NCI-H187 treated with DMSO at 0.1 percent for 48 hours (cell line): Measurements from ENCODE around the gene UBAP1.
A peak's percentile ranks its signal among the peaks of the same experiment; 100 is the strongest.
"Not testable (repeated sequence)": the region's sequence is repeated elsewhere in the genome, so short reads cannot be mapped to it uniquely, and the experiment has no call there.

Source experiments
- DNase-seq: peaks from one replicate; lab custom pipeline; 2025; lab: John Stamatoyannopoulos, UW

Gene UBAP1

DNA sequence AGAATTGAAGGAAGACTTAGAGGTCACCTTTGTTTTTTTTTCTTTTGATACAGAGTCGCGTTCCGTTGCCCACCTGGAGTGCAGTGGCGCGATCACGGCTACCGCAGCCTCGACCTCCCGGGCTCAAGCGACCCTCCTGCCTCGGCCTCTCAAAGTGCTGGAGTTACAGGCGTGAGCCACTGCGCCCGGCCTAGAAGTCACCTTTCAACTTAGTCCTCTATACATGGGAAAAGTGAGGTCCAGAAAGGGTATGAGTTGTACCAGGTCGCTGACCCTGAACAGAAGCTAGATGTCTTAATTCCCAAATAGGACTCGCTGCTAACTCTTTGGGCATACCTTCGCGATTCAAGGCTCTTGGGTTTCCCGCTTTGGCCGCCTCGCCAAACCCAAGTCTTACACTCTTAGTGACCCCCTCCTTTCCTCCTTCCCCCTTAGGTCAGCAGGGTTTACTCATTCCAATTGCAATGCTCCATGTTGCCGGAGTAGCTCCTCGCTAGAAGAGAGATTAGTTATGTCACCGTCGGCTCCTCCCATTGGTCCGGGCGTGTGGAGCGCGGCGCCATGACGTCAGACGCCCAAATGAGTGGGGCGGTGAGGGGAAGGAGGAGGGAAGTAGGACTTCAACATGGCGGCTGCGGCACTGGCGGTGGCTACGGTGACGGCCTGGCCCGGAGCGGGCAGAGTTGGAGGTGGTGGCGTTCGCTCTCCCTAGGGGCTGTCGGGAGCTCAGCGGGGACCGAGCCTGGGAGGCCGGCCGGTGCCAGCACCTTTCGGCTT, at the start of gene UBAP1:
Gene UBAP1, plus strand, starts transcription at position 608 of the 777 bp plus-strand sequence. CDS start 41,872 bp downstream, outside the sequence.
- DNase-seq, result peak; percentile 68

DNA sequence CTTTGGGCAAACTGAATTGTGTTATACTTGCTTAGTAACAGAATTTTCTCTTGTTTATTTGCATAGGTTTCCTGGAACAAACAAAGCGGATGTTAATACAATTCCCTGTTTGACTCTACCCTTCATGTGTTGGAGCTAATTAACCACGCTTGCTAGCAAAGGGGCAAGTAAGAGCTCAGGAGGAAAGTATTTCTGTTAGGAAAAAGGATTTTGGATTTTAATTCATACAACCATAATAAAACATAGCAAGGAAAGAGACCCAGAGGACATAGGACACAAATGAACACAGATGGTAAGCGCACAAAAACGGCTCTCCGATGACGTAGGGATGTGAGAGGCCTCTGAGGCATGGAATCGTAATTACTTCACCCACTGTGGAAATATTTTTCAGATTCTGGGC, 47.3 kb upstream of the UBAP1 start:
- DNase-seq, result no peak

- DNase-seq, result no peak
Measured at GRCh38 chr9:34133436-34133949, 45.4 kb upstream of the UBAP1 start.

- no peak for DNase-seq
Measured at GRCh38 chr9:34134521-34134920, 44.3 kb upstream of the UBAP1 start.

DNA sequence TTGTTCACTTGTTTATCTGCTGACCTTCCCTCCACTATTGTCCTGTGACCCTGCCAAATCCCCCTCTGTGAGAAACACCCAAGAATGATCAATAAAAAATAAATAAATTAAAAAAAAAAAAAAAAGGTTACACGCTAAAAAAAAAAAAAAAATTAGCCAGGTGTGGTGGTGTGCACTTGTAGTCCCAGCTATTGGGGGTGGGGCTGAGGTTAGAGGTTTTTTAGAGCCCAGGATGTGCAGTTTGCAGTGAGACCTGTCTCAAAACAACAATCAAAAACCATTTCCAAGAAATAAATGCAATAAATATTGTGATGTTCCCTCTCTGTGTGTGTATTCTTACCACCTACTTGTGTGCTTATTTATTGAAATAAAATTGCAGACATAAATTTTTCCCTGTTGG, 40.2 kb upstream of the UBAP1 start:
- not testable (repeated sequence) for DNase-seq

GRCh38 chr9:34139477-34140146, 39.2 kb upstream of the UBAP1 start:
- no peak for DNase-seq

GRCh38 chr9:34140853-34141252, 38.0 kb upstream of the UBAP1 start:
- DNase-seq, result no peak

DNA sequence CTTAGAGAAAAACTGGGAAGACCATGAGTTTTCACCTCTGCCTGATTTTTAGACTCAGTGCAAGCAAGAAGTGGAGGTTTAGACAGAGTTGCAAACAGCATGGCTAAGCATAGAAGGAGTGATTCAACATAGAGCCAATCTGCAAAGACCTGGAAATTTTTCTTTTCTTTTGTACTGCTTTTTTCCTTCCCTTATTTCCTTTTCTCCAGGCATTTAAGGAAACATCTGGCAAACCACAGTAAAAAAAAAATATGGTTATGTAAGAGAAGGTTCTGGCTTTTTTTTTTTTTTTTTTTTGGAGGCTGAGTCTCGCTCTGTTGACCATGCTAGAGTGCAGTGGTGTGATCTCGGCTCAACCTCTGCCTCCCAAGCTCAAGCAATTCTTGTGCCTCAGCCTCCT, 35.7 kb upstream of the UBAP1 start:
- no peak for DNase-seq

DNA sequence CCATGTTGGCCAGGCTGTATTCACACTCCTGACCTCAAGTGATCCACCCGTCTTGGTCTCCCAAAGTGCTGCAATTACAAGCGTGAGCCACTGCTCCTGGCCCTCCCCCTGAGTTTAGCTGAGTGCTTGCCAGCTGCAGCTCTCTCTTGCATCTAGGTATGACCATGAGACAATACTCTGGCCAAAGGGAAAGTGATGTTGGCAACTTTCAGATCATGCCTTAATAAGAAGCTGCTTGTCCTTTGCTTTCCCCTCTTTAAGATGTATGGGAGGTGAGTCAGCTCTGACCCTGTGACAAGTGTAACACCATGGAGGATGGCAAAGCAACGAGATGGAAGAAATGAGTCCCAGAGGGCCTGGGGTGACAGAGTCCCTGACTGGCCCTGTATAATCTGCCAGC, 33.7 kb upstream of the UBAP1 start:
- DNase-seq, result no peak

GRCh38 chr9:34151398-34151797, 27.4 kb upstream of the UBAP1 start:
- no peak for DNase-seq

DNA sequence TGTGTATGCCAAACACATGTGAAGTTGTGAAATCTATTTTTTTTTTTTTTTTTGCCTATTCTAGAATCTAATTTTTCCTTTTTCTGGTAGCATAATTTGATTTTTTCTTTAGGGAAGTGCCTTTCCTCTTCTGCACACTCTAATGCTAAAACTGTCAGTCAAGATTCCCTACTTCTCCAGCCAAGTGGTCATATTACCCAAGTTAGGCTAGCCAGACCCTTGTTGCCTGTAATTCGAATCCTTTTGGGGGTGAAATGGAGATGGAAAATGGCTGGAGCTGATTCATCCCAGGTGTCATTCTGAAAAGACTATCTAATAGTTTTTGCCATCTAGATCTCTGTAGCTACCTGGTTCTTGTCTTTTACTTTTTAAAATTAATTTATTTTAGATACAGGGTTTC, 24.8 kb upstream of the UBAP1 start:
- DNase-seq, result no peak

- DNase-seq, result no peak
Measured at GRCh38 chr9:34157318-34157717, 21.5 kb upstream of the UBAP1 start.

DNA sequence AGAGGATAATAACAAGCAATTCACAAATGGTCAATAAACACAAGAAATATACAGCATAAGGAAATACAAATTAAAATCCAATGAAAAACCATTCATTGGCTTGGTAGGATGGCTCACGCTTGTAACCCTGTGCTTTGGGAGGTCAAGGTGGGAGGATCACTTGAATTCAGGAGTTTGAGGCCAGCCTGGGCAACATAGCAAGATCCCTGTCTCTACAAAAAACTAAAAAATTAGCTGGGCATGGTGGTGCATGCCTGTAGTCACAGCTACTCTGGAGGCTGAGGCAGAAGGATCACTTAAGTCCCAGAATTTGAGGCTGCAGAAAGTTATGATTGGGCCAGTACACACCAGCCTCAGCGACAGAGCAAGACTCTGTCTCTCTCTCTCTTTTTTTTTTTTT, 20.9 kb upstream of the UBAP1 start:
- no peak for DNase-seq

- DNase-seq, result peak; percentile 22
Measured at GRCh38 chr9:34158362-34158869, 20.4 kb upstream of the UBAP1 start.

- DNase-seq, result no peak
Measured at GRCh38 chr9:34163434-34163833, 15.4 kb upstream of the UBAP1 start.

DNA sequence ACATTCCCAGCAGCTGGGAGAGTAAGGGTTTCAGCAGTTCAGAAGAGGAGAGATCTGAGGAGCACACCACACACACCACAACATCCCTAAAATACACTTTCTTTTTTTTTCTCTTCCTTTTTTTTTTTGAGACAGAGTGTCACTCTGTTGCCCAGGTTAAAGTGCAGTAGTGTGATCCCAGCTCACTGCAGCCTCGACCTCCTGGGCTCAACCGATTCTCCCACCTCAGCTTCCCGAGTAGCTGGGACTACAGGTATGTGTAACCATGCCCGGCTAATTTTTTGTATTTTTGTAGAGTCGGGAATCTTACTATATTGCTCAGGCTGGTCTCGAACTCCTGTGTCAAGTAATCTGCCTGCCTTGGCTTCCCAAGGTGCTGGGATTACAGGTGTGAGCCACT, 9.7 kb upstream of the UBAP1 start:
- DNase-seq, result no peak

DNA sequence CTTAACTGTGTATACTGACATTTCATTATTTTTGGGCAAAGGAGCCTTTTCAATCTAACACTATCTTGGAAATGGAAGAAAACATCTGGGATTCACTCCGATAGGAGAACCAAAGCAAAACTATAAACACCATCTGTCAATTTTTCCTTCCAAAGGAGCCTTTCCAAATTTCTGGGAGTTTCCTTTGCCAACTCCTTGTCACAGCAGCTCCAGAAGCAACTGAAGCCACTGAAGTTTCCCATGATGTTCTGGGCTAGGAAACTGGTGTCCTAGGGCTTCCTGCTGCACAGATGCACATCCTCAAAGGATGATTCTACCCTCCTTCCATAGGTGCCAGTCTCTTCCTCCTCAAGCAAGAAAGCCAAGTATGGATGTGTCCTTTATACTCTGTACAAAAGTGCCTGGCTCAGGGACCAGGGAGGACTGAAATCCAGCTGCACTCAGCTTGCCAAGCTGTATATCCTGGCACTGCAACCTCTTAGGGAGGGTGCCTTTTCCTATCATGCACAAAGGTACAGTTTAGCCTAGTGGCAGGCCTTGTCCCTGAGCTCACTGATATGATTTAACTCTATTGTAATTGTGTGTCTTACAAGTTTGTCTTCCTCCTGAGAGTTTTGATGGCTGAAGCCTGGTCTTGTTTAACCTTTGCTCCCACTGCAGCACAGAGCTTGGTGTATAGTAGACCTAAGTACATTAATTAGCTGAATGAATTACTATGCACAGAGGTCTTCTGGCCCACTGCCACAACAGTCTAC, 8.4 kb upstream of the UBAP1 start:
- DNase-seq, result no peak

DNA sequence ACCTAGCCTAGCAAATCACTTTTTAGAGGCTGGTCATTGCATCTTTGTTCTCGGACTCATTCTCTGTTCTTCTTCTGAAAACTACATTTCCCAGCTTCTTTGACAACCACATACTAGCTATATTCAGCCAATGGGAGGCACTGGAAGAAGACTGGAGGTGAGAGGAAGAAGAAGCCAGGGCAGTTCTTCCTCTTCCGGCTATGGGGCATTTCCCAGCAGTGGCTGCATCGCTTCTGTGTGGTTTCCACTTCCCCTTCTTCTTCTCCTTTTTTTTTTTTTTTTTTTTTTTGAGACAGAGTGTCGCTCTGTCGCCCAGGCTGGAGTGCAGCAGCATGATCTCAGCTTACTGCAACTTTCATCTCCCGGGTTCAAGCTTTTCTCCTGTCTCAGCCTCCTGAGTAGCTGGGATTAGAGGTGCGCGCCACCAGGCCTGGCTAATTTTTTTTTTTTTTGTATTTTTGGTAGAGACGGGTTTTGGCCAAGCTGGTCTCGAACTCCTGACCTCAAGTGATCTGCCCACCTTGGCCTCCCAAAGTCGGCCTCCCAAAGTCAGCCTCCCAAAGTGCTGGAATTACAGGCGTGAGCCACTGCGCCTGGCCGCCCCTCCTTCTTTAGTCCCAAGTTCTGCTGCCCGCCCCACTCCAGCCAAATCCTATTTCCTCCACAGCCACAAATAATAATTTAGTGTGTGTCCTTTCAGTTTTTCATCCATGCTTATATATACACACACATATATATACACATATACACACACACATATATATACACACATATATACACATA, 6.9 kb upstream of the UBAP1 start:
- DNase-seq, result no peak

DNA sequence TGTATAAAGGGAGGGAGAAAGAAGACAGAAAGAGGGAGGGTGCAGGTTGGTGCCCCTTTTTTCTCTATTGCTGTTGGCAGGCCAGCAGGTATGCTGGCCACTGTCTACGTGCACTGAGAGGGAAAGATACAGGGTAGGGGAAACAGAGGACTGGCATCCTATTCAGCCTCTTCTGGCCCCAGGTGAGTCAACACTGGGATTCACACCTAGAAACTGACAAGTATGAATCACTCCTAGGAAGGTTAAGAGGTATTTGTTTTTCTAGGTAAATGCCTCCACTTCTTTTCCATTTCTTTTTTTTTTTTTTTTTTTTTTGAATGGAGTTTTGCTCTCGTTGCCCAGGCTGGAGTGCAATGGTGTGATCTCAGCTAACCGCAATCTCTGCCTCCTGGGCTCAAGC, 2.8 kb upstream of the UBAP1 start:
- no peak for DNase-seq

- DNase-seq, result no peak
Measured at GRCh38 chr9:34177593-34178435, 1.0 kb upstream of the UBAP1 start.
